Fibroblast of lung (primary cell): ENCODE measurements around the gene TSC1.

Experiments
- CTCF ChIP-seq, 2 donors: IDR thresholded peaks in 1 of 2; conservative IDR thresholded peaks in 1 of 2; 1 replicate in 1 of 2; 2 replicates in 1 of 2; pipeline ENCODE4 v1.5.1; 2011 to 2012; ENCODE audit warnings: low read length in 2 of 2, control low read depth in 1 of 2, inconsistent platforms in 1 of 2, low read depth in 1 of 2, mild to moderate bottlenecking in 1 of 2
- EZH2 ChIP-seq: IDR thresholded peaks from 2 replicates; pipeline ENCODE4 v1.5.1; 2012; ENCODE audit warnings: low read length, control low read depth, mild to moderate bottlenecking; ENCODE audit errors: missing control alignments

GRCh38 chr9:132942541-132943182 lies 1.8 kb downstream of the TSC1 start:
- TF ChIP-seq CTCF (conservative IDR thresholded peaks at IDR 0.05 in 1 of 2, IDR thresholded peaks at IDR 0.05 in 1 of 2; ENCODE audit: low read depth in 1 of 2, low read length in 2 of 2) (no peak), EZH2 (no peak)
